G401 (cell line): ENCODE data around the gene POTEG. TPM values are rescaled to one million over a fixed set of nuclear protein-coding genes. Genes with fewer than 3 reads are reported as not detected.
"Not testable (repeated sequence)": the region's sequence is repeated elsewhere in the genome, so short reads cannot be mapped to it uniquely, and the experiment has no call there.

Source experiments
- DNase-seq: peaks from one replicate; pipeline ENCODE4 v3.0.0-alpha.2; 2015; ENCODE audit warnings: low spot score
- in situ Hi-C: cut with HindIII; loops from 2 replicates; pipeline ENCODE4 v1.10.0; 2016; ENCODE audit warnings: low sequenced_read_pairs, mixed read lengths
- total RNA-seq: library from RNA; depleted of rRNA; stranded (reverse); fragments of >200 nt; shearing (Covaris generic); gene quantifications from 2 replicates; pipeline ENCODE4 v1.2.3, GENCODE V29; 2014; rRNA removed

The POTEG gene
- not detected in 2 replicates for total RNA-seq

DNA sequence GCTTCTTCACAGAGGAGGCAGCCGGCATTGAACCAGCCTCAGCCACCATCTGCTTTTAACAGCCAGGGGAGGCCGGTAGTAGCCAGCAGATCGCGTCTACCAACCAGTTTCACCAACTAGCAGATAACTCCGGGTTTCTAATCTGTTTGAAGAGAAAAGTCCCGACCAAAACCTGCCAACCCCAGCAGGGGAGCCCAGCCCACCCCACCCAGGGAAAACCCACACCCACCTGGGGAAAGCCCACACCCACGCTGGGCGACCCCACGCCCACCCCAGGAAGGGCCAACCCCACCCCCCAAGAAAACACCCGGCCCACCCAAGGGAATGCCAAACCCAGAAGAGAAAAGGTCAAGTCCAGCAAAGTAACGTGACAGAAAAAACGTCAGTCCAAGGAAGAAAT is at the start of gene POTEG:
Gene POTEG, minus strand, starts transcription at position 101 of the 400 bp plus-strand sequence. Its CDS starts 52 bp downstream, at position 49.
- DNase-seq, in situ Hi-C loops: not testable (repeated sequence)

DNA sequence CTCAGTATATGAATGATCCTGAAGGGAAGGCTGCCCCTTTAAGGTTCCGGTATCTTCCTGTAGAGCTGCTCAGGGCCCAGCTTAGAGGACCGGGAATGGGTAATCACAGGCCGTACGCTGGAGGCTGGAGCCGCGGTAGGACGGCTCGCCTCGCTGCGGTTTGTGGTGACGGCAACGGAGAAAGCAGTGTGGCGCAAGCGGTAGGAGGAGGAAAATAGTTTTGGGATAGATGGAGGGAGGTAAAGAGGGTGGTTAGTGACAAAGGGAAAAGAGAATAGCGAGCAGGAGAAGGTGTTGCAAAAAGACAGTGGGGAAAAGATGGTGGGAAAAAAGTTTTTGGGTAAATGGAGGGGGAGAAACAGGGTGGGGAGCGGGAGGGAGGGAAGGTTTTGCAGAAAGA is 48.0 kb upstream of the POTEG start:
- in situ Hi-C loops, DNase-seq: not testable (repeated sequence)

DNA sequence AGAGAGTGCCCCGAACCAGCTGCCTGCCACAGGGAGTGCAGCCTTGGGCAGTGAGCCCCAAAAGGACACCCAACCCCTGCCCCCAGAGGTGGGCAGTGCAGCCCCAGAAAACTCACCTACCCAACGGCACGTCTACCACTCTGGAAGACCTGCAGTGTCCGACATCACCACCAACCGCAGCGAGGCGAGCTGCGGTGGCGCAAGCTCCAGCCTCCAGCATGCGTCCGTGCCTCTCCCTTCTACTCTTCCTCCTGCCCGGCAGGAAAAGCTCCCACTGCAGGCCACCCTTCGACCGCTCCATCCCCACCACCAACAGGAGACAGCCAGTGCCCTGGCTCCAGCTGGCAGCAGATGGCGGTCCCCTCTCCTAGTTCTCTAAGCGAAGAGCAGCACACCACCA is 47.3 kb upstream of the POTEG start:
- DNase-seq, in situ Hi-C loops: not testable (repeated sequence)

DNA sequence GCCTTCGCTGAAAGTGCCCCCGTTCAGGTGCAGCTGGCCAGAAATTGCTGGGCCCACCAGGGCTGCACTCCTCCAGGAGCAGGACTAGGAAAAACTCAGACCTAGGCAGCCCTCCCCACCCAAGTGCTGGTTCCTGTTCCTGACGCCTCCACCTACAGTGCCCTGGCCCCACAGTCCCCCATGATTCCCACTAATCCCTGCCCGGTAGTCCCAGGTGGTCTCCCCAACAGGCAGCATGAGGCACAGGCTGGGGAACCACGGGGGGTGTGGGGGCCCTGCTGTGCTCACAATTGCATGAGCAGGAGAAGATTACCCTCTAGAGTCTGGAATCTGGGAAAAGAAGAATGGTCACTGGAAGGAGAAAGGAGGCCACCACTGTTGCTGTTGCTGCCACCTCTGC is 46.4 kb upstream of the POTEG start:
- DNase-seq, in situ Hi-C loops: not testable (repeated sequence)

DNA sequence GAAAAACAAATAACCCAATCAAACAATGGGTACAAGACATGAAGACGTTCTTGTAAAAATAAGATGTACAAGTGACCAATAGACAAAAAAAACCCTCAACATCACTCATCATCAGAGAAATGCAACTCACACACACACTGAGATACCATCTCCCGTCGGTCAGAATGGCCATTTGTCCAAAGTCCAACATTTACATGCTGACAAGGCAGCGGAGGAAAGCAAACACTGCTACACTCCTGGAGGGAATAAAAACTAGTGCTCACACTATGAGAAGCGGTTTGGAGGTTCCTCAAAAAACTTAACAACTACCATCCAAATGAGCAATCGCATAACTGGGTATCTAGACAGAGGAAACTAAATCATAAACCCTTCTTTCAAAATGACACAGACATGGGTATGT is 11.6 kb upstream of the POTEG start:
- in situ Hi-C loops, DNase-seq: not testable (repeated sequence)

DNA sequence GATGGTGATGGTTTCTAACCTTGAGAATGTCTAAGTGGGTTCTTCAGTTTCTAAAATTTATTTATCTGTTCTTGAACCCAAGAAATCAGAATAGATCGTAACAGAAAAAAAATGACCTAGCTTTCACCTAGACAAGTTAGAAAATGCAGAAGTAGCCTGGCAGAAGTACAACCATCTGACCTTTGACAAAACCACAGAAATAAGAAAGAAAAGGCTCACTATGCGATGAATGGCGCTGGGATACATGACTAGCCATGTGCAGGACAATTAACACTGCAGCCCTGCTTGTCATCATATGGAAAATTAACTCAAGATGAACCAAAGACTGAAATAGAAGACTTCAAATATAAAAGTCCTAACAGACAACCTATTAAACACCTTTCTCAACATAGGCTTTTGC is 5.7 kb upstream of the POTEG start:
- DNase-seq, in situ Hi-C loops: not testable (repeated sequence)

DNA sequence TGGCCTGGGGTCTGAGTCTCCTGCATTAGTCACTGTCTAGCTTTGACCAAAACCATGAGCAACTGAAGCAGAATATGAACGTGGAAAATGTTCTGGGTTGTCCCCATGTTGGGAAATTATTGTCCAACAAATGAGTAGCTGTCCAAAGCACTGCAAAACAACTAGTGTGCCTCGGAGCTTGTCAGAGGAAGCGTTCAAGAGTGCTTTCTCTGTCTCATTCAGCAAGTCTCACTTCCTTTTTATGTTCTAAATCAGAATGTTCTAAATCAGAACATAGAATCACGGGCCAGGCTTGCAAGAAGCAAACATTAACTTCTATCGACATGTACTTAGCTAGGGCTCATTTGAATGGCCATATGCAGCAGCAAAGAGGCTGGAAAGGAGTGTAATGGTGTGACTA is 5.1 kb upstream of the POTEG start:
- in situ Hi-C loops, DNase-seq: not testable (repeated sequence)

DNA sequence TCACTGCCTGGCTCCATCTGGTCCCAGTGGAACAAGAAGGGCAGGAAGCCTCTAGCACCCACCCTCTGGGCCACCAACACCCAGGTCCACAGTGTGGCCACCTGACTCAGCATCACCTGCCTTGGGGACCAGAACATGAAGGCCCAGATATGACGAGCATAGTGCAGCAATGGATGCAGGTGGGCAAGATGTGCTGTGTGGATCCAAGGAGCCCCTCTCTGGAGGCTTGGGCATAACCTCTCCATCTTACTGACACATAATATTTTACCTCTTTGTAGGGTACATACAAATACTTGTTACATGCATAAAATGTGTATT is 2.9 kb upstream of the POTEG start:
- in situ Hi-C loops, DNase-seq: not testable (repeated sequence)

DNA sequence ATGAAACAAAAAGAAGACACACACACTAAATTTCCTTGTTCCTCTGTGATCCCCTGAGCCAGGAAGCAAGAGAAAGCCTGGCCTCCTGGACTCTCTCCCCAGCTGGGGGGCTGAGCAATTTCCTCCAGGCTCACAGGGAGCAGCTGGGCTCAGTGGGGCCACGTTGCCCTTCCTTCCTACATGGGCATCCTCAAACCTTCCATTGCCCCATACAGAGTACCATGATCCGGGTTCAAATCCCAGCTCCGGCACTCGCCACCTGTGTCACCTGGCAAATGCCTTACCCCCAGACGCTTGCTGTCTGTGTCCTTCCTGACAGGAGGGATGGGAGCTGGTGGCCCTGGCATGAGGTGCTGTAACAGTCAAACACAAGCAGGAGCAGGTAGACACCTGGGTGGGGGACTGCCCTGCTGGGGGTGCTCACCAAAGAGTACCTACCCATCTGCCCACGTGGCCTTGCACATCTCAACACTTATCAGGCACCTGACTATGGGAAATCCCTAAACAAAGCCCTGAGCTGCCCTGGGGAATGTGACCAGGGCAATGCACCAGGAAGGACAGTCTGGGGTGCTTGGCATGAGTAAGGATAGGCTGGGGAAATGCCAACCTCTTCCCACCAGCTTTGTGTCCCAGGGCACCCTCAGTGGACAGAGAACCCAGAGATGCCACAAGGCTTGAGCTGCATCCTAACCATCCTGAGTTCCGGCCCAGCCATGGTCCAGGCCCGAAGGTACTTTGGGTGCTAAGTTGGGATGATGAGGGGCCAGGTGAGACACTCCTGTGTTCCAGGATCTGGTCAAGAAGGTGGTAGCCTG is 2.4 kb upstream of the POTEG start:
- DNase-seq, in situ Hi-C loops: not testable (repeated sequence)

DNA sequence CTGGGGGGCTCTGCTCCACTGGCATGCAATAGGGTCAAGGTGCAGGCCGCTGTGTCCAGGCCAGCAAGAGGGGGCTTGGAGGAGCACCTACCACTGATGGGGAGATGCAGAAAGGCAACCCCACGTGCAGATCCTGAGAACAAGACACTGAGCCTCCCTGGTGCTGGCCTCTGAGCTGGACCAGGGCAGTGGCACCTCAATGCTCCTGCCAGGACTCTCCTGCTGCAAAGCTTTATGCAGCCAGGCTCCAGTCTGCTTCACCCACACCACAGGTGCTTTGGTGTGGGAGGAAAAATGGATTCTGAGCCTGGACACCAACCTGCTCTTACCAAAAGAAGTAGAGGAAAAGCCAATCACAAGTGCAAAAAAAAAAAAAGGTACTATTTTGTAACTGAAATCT is 1.7 kb upstream of the POTEG start:
- DNase-seq, in situ Hi-C loops: not testable (repeated sequence)

DNA sequence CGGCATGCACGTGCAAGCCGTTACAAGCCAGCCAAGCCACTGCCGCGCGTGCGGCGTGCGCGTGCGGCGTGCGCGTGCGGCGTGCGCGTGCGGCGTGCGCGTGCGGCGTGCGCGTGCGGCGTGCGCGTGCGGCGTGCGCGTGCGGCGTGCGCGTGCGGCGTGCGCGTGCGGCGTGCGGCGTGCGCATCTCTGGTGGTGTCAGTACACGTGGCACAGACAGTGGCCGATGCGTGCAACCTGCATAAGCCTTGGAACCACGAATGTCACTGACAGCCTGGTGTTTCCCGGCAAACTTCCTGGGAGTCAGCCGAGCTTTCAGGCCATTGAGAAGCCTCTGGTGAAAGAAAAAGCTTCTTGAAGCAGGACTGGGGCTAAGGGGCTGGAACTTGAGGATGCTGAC is 750 bp upstream of the POTEG start:
- in situ Hi-C loops, DNase-seq: not testable (repeated sequence)

DNA sequence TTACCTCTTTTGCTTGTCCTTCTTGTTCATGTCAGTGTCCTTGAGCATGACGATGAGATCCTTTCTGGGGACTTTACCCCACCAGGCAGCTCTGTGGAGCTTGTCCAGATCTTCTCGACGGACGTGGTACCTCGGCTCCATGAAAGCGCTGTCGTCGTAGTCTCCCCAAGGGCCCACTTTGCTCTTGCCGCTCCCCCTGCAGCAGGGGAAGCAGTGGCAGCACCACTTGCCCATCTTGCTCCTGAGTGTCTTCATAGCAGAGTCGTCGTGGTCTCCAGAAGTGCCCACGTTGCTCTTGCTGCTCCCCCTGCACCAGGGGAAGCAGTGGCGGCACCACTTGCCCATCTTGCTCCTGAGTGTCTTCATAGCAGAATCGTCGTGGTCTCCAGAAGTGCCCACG is 376 bp downstream of the POTEG start:
- in situ Hi-C loops, DNase-seq: not testable (repeated sequence)

DNA sequence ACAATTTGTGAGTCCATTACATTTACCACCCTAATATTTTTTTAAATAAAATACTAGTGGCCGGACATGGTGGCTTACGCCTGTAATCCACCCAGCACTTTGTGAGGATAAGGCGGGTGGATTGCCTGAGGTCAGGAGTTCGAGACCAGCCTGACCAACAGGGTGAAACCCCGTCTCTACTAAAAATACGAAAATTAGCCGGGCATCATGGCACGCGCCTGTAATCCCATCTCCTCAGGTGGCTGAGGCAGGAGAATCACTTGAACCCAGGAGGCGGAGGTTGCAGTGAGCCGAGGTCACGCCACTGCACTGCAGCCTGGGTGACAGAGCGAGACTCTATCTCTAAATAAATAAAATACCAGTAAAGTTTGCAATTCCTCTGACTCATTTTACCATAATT is 25.6 kb downstream of the POTEG start:
- in situ Hi-C loops: not testable (repeated sequence)

DNA sequence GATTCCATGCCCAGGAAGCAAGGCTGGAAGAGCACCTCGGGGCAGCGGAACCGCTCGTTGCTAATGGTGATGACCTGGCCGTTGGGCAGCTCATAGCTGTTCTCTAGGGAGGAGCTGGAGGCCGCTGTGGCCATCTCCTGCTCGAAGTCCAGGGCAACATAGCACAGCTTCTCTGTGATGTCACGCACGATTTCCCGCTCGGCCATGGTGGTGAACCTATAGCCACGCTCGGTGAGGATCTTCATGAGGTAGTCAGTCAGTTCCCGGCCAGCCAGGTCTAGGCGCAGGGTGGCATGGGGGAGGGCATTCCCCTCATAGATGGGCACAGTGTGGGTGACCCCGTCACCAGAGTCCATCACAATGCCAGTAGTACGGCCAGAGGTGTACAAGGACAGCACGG is 32.0 kb downstream of the POTEG start:
- in situ Hi-C loops, DNase-seq: not testable (repeated sequence)

More for the DNA sequence above, 25.6 kb downstream of the POTEG start:
- DNase-seq: not testable (repeated sequence)

DNA sequence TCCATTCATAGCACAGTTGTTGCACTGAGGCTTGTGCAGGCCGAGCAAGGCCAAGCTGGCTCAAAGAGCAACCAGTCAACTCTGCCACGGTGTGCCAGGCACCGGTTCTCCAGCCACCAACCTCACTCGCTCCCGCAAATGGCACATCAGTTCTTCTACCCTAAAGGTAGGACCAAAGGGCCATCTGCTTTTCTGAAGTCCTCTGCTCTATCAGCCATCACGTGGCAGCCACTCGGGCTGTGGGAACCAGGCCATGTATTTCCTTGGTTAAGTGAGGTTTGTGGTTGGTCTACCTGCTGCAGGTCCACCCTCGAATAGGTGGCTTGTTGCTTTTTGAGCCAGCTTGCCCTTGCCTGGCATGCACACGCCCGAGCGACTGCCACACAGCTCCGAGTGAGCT is 39.4 kb downstream of the POTEG start:
- DNase-seq, in situ Hi-C loops: not testable (repeated sequence)

DNA sequence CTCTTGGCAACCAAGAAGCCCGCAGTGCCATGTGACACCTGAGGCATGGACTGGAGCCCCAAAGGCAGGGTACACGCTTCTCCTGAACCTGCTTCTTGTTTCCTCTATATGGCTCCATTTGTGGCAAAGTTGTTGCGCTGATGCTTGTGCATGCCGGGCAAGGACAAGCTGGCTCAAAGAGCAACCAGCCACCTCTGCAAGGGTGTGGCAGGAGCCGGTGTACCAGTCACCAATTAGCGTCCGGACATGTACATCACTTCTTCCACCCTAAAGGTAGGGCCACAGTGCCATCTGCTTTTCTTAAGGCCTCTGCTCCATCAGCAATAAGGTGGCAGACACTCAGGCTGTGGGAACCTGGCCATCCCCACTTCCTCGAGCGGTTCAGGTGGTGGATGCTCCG is 43.9 kb downstream of the POTEG start:
- DNase-seq, in situ Hi-C loops: not testable (repeated sequence)

DNA sequence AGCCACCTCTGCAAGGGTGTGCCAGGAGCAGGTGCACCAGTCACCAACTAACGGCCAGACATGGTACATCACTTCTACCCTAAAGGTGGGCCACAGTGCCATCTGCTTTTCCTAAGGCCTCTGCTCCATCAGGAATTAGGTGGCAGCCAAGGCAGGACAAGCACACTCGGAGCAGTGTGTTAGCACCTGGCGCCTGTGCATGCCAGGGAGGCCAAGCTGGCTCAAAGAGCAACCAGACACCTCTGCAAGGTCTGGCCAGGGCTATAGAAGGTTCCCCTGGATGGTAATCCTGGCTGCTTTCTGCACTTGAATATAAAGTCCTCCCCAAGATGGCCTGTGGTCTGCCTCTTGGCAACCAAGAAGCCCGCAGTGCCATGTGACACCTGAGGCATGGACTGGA is 45.4 kb downstream of the POTEG start:
- DNase-seq, in situ Hi-C loops: not testable (repeated sequence)

DNA sequence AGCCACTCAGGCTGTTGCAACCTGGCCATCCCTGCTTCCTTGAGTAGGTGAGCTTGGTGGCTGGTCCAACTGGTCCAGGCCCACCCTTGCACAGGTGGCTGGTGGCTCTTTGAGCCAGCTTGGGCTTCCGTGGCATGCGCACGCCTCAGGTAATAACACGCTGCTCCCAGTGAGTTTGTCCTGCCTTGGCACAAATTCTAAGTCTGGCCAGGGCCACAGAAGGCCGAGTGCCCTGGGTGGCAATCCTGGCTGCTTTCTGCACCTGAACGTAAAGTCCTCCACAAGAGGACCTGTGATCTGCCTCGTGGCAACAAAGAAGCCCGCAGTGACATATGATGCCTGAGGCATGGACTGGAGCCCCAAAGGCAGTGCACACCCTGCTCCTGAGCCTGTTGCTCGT is 47.1 kb downstream of the POTEG start:
- DNase-seq, in situ Hi-C loops: not testable (repeated sequence)

DNA sequence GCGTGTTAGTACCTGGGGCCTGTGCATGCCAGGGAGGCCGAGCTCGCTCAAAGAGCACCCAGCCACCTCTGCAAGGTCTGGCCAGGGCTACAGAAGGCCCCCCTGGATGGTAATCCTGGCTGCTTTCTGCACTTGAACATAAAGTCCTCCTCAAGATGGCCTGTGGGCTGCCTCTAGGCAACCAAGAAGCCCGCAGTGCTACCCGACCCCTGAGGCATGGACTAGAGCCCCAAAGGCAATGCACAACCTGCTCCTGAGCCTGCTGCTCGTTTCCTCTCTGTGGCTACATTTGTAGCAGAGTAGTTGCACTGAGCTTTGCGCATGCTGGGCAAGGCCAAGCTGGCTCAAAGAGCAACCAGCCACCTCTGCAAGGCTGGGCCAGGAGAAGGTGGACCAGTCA is 47.8 kb downstream of the POTEG start:
- DNase-seq, in situ Hi-C loops: not testable (repeated sequence)

DNA sequence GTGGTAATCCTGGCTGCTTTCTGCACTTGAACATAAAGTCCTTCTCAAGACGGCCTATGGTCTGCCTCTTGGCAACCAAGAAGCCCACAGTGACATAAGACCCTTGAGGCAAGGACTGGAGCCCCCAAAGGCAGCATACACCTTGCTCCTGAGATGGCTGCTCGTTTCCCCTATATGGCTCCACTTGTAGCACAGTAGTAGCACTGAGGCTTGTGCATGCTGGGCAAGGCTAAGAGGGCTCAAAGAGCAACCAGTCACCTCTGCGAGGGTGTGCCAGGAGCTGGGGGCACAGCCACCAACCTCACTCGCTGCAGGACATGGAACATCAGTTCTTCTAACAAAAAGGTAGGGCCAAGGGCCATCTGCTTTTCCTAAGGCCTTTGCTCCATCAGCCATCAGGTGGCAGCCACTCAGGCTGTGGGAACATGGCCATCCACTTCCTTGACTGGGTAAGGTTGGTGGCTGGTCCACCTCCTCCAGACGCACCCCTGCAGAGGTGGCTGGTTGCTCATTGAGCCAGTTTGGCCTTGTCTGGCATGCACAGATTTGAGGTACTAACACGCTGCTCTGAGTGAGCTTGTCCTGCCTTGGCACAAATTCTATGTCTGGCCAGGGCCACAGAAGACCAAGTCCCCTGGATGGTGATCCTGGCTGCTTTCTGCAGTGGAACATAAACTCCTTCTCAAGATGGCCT is 49.9 kb downstream of the POTEG start:
- in situ Hi-C loops, DNase-seq: not testable (repeated sequence)
